WTC11 (cell line): Measurements from ENCODE around the gene SPOCK2. TPM values are rescaled to one million over a fixed set of nuclear protein-coding genes. Genes with fewer than 3 reads are reported as not detected.

Source experiments
- ATAC-seq: fragments of 200-7000 bp; cut with Tn5 transposase; 2 replicates; pipeline ENCODE4 v1.10.0; 2021; ENCODE audit warnings: mild to moderate bottlenecking, moderate library complexity
- CTCF ChIA-PET: fragments of 300-600 bp; sonication (Branson Sonifier 250); formaldehyde crosslinking; loops from one replicate; lab custom pipeline; 2021; ENCODE audit warnings: antibody characterized with exemption; lab: Charles Lee
- POLR2A ChIA-PET: fragments of 350-600 bp; sonication (Branson Sonifier 250); formaldehyde crosslinking; loops from one replicate; lab custom pipeline; 2021; ENCODE audit warnings: antibody characterized with exemption; lab: Charles Lee
- DNase-seq: peaks from one replicate; pipeline ENCODE4 v3.0.0; 2021; ENCODE audit warnings: low spot score
- H3K27ac Mint-ChIP-seq: 2 replicates; pipeline ENCODE4 v1.8.0; 2021; ENCODE audit warnings: mixed read lengths
- H3K27me3 Mint-ChIP-seq: 2 replicates; pipeline ENCODE4 v1.8.0; 2021; ENCODE audit warnings: low read depth, mild to moderate bottlenecking, moderate library complexity, mixed read lengths
- H3K36me3 Mint-ChIP-seq: 2 replicates; pipeline ENCODE4 v1.8.0; 2021; ENCODE audit warnings: mixed read lengths
- H3K4me1 Mint-ChIP-seq: 2 replicates; pipeline ENCODE4 v1.8.0; 2022; ENCODE audit warnings: mixed read lengths
- H3K4me3 Mint-ChIP-seq: 2 replicates; pipeline ENCODE4 v1.8.0; 2021; ENCODE audit warnings: mild to moderate bottlenecking, moderate library complexity, mixed read lengths
- H3K9me3 Mint-ChIP-seq: 2 replicates; pipeline ENCODE4 v1.8.0; 2021; ENCODE audit warnings: mixed read lengths
- ARID4B ChIP-seq: sonication (generic); formaldehyde crosslinking; IDR thresholded peaks from 2 replicates; pipeline ENCODE4 v1.8.0; 2023; ENCODE audit warnings: missing genetic modification reagents, mild to moderate bottlenecking, borderline replicate concordance
- ELF4 ChIP-seq: sonication (generic); formaldehyde crosslinking; IDR thresholded peaks from 2 replicates; pipeline ENCODE4 v1.8.1; 2022; ENCODE audit warnings: low read depth, mild to moderate bottlenecking, moderate library complexity, missing genetic modification reagents
- ESRRA ChIP-seq: sonication (generic); formaldehyde crosslinking; IDR thresholded peaks from 2 replicates; pipeline ENCODE4 v1.8.1; 2022; ENCODE audit warnings: mild to moderate bottlenecking, missing genetic modification reagents, borderline replicate concordance
- ETV6 ChIP-seq: sonication (generic); formaldehyde crosslinking; IDR thresholded peaks from 2 replicates; pipeline ENCODE4 v1.8.1; 2022; ENCODE audit warnings: mild to moderate bottlenecking, missing genetic modification reagents
- FOXJ3 ChIP-seq: sonication (generic); formaldehyde crosslinking; IDR thresholded peaks from 2 replicates; pipeline ENCODE4 v1.9.0; 2021; ENCODE audit warnings: missing genetic modification reagents, mild to moderate bottlenecking, borderline replicate concordance
- FOXP1 ChIP-seq: sonication (generic); formaldehyde crosslinking; IDR thresholded peaks from 2 replicates; pipeline ENCODE4 v1.8.0; 2022; ENCODE audit warnings: missing genetic modification reagents, mild to moderate bottlenecking, moderate library complexity, borderline replicate concordance
- KAT7 ChIP-seq: sonication (generic); formaldehyde crosslinking; IDR thresholded peaks from 2 replicates; pipeline ENCODE4 v1.8.1; 2023; ENCODE audit warnings: missing genetic modification reagents, mild to moderate bottlenecking, borderline replicate concordance
- NFE2L1 ChIP-seq: sonication (generic); formaldehyde crosslinking; IDR thresholded peaks from 2 replicates; pipeline ENCODE4 v1.8.1; 2023; ENCODE audit warnings: missing genetic modification reagents
- RORB ChIP-seq: fragments of 250-450 bp; sonication (Bioruptor Pico); IDR thresholded peaks from 2 replicates; pipeline ENCODE4 v1.9.0; 2021; ENCODE audit warnings: mild to moderate bottlenecking
- SP1 ChIP-seq: sonication (generic); formaldehyde crosslinking; conservative IDR thresholded peaks from 2 replicates; pipeline ENCODE4 v1.8.1; 2022; ENCODE audit warnings: missing genetic modification reagents
- ZNF121 ChIP-seq: sonication (generic); formaldehyde crosslinking; IDR thresholded peaks from 2 replicates; pipeline ENCODE4 v1.8.0; 2023; ENCODE audit warnings: missing genetic modification reagents
- ZNF281 ChIP-seq: sonication (generic); formaldehyde crosslinking; IDR thresholded peaks from 2 replicates; pipeline ENCODE4 v1.8.0; 2023; ENCODE audit warnings: mild to moderate bottlenecking, missing genetic modification reagents
- ZNF423 ChIP-seq: fragments of 250-450 bp; sonication (Bioruptor Pico); IDR thresholded peaks from 2 replicates; pipeline ENCODE4 v2.1.2; 2022; ENCODE audit warnings: mild to moderate bottlenecking, moderate library complexity
- total RNA-seq: library from RNA; stranded (reverse); gene quantifications from 3 replicates; pipeline ENCODE4 v1.2.3, GENCODE V29; 2021
- TF ChIP-seq, protein P1 (sequence below): sonication (generic); formaldehyde crosslinking; conservative IDR thresholded peaks from 2 replicates; pipeline ENCODE4 v1.8.1; 2022; ENCODE audit warnings: mild to moderate bottlenecking, missing genetic modification reagents
- TF ChIP-seq, protein P2 (sequence below): fragments of 250-450 bp; sonication (Bioruptor Pico); IDR thresholded peaks from 2 replicates; pipeline ENCODE4 v2.1.2; 2022; ENCODE audit warnings: mild to moderate bottlenecking, moderate library complexity
- TF ChIP-seq, protein P3 (sequence below): fragments of 200-600 bp; IDR thresholded peaks from 2 replicates; pipeline ENCODE4 v1.8.0; 2022; ENCODE audit warnings: antibody characterized with exemption
- TF ChIP-seq, protein P4 (sequence below): fragments of 250-450 bp; sonication (Bioruptor Pico); IDR thresholded peaks from 2 replicates; pipeline ENCODE4 v1.9.0; 2021; ENCODE audit warnings: mild to moderate bottlenecking

Gene SPOCK2
- total RNA-seq, 1 experiment from 2014 or later = 4.7 TPM

- H3K27me3 Mint-ChIP-seq = no peaks in the 10 kb centered on the region
- DNase-seq (no peak), ATAC-seq (no peak)
- no peaks in the 10 kb centered on the region for H3K9me3 Mint-ChIP-seq
- CTCF ChIA-PET = no interaction called here
- no peak overlapping the region for H3K4me3 Mint-ChIP-seq
- peaks cover 6% of the 10 kb centered on the region; the same call in 1 of the 2 replicates for H3K36me3 Mint-ChIP-seq
- TF ChIP-seq, protein P1, sequence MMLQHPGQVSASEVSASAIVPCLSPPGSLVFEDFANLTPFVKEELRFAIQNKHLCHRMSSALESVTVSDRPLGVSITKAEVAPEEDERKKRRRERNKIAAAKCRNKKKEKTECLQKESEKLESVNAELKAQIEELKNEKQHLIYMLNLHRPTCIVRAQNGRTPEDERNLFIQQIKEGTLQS (CRISPR knock-in tag) = no peak
- TF ChIP-seq, protein P2, sequence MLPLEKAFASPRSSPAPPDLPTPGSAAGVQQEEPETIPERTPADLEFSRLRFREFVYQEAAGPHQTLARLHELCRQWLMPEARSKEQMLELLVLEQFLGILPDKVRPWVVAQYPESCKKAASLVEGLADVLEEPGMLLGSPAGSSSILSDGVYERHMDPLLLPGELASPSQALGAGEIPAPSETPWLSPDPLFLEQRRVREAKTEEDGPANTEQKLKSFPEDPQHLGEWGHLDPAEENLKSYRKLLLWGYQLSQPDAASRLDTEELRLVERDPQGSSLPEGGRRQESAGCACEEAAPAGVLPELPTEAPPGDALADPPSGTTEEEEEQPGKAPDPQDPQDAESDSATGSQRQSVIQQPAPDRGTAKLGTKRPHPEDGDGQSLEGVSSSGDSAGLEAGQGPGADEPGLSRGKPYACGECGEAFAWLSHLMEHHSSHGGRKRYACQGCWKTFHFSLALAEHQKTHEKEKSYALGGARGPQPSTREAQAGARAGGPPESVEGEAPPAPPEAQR (CRISPR knock-in tag) = no peak
- TF ChIP-seq ELF4 (CRISPR knock-in tag) (no peak), FOXP1 (CRISPR knock-in tag) (no peak), NFE2L1 (CRISPR knock-in tag) (no peak), RORB (CRISPR knock-in tag) (no peak), ZNF121 (CRISPR knock-in tag) (no peak), ESRRA (CRISPR knock-in tag) (no peak)
- TF ChIP-seq, protein P3, sequence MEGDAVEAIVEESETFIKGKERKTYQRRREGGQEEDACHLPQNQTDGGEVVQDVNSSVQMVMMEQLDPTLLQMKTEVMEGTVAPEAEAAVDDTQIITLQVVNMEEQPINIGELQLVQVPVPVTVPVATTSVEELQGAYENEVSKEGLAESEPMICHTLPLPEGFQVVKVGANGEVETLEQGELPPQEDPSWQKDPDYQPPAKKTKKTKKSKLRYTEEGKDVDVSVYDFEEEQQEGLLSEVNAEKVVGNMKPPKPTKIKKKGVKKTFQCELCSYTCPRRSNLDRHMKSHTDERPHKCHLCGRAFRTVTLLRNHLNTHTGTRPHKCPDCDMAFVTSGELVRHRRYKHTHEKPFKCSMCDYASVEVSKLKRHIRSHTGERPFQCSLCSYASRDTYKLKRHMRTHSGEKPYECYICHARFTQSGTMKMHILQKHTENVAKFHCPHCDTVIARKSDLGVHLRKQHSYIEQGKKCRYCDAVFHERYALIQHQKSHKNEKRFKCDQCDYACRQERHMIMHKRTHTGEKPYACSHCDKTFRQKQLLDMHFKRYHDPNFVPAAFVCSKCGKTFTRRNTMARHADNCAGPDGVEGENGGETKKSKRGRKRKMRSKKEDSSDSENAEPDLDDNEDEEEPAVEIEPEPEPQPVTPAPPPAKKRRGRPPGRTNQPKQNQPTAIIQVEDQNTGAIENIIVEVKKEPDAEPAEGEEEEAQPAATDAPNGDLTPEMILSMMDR = no peak
- TF ChIP-seq, protein P4, sequence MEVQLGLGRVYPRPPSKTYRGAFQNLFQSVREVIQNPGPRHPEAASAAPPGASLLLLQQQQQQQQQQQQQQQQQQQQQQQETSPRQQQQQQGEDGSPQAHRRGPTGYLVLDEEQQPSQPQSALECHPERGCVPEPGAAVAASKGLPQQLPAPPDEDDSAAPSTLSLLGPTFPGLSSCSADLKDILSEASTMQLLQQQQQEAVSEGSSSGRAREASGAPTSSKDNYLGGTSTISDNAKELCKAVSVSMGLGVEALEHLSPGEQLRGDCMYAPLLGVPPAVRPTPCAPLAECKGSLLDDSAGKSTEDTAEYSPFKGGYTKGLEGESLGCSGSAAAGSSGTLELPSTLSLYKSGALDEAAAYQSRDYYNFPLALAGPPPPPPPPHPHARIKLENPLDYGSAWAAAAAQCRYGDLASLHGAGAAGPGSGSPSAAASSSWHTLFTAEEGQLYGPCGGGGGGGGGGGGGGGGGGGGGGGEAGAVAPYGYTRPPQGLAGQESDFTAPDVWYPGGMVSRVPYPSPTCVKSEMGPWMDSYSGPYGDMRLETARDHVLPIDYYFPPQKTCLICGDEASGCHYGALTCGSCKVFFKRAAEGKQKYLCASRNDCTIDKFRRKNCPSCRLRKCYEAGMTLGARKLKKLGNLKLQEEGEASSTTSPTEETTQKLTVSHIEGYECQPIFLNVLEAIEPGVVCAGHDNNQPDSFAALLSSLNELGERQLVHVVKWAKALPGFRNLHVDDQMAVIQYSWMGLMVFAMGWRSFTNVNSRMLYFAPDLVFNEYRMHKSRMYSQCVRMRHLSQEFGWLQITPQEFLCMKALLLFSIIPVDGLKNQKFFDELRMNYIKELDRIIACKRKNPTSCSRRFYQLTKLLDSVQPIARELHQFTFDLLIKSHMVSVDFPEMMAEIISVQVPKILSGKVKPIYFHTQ (CRISPR knock-in tag) = no peak
- H3K4me1 Mint-ChIP-seq = no peaks in the 10 kb centered on the region
- no peak overlapping the region for H3K27ac Mint-ChIP-seq
- POLR2A ChIA-PET = no interaction called here
These were observed 19.1 kb upstream of the SPOCK2 start for GRCh38 chr10:72107325-72108003.

GRCh38 chr10:72106896-72107295 is 18.5 kb upstream of the SPOCK2 start:
- DNase-seq (no peak), ATAC-seq (no peak)
- CTCF ChIA-PET = interaction anchor here (1.0 kb wide), 1 partner anchor 12 kb away, joined by 3 read pairs; no protein-coding TSS in a partner anchor
- H3K27ac Mint-ChIP-seq = no peak overlapping the region
- H3K4me1 Mint-ChIP-seq = no peaks in the 10 kb centered on the region
- H3K36me3 Mint-ChIP-seq = peaks cover 10% of the 10 kb centered on the region
- H3K27me3 Mint-ChIP-seq = no peaks in the 10 kb centered on the region
- no peak for TF ChIP-seq ZNF423 (CRISPR knock-in tag)
- TF ChIP-seq KAT7 = no peak
- POLR2A ChIA-PET = no interaction called here
- H3K4me3 Mint-ChIP-seq = no peak overlapping the region
- no peaks in the 10 kb centered on the region for H3K9me3 Mint-ChIP-seq

GRCh38 chr10:72106154-72106849 is 18.0 kb upstream of the SPOCK2 start:
- ChIA-PET POLR2A (interaction anchor here (0.5 kb wide), 1 partner anchor 21 kb away, joined by 3 read pairs; no protein-coding TSS in a partner anchor), CTCF (interaction anchor here (1.0 kb wide), 1 partner anchor 12 kb away, joined by 3 read pairs; no protein-coding TSS in a partner anchor)
- H3K4me1 Mint-ChIP-seq = no peaks in the 10 kb centered on the region
- H3K27ac Mint-ChIP-seq = no peak overlapping the region
- H3K4me3 Mint-ChIP-seq = no peak overlapping the region
- H3K9me3 Mint-ChIP-seq = no peaks in the 10 kb centered on the region
- DNase-seq (no peak), ATAC-seq (no peak)
- peaks cover 10% of the 10 kb centered on the region for H3K36me3 Mint-ChIP-seq
- no peaks in the 10 kb centered on the region for H3K27me3 Mint-ChIP-seq
- TF ChIP-seq FOXJ3 (CRISPR knock-in tag) (no peak), ZNF281 (no peak), SP1 (CRISPR knock-in tag) (no peak), RORB (CRISPR knock-in tag) (no peak), ARID4B (CRISPR knock-in tag) (no peak), ETV6 (CRISPR knock-in tag) (no peak)
